Ascending aorta (tissue), 2 donors: Measurements from ENCODE around the gene PHYH. TPM values are rescaled to one million over a fixed set of nuclear protein-coding genes. Genes with fewer than 3 reads are reported as not detected.
A peak's percentile ranks its signal among the peaks of the same experiment; 100 is the strongest.

Source experiments
- DNase-seq, 2 donors: peaks; one replicate each; pipeline ENCODE4 v3.0.0-alpha.2; 2019; ENCODE audit warnings: low spot score in 2 of 2
- H3K27ac ChIP-seq, 2 donors: fragments of 200-600 bp; sonication (generic); one replicate each; pipeline ENCODE4 v1.5.1; 2016 to 2017; ENCODE audit warnings: mild to moderate bottlenecking in 1 of 2
- H3K27me3 ChIP-seq: fragments of 200-600 bp; sonication (generic); one replicate; pipeline ENCODE4 v1.5.1; 2017
- H3K36me3 ChIP-seq, 2 donors: fragments of 200-600 bp; sonication (generic); one replicate each; pipeline ENCODE4 v1.5.1; 2016
- H3K4me1 ChIP-seq, 2 donors: fragments of 200-600 bp; sonication (generic); one replicate each; pipeline ENCODE4 v1.5.1; 2016 to 2017; ENCODE audit warnings: mild to moderate bottlenecking in 1 of 2
- H3K4me3 ChIP-seq, 2 donors: fragments of 200-600 bp; sonication (generic); one replicate each; pipeline ENCODE4 v1.5.1; 2016 to 2017; ENCODE audit warnings: mild to moderate bottlenecking in 1 of 2
- H3K9me3 ChIP-seq, 2 donors: fragments of 200-600 bp; sonication (generic); one replicate each; pipeline ENCODE4 v1.5.1; 2016
- CTCF ChIP-seq, 3 experiments: fragments of 200-600 bp in 2 of 3; fragments of 450-650 bp in 1 of 3; sonication (generic) in 2 of 3; IDR thresholded peaks; one replicate each; pipeline ENCODE4 v1.5.1; 2016 to 2019; ENCODE audit warnings: antibody characterized with exemption in 3 of 3, mild to moderate bottlenecking in 1 of 3, moderate library complexity in 1 of 3
- intact Hi-C: fragments of 100-400 bp; cut with DNase I; formaldehyde crosslinking; loops from one replicate; pipeline ENCODE4 v1.15.1; 2023
- total RNA-seq: library from RNA; depleted of rRNA; stranded (reverse); fragments of >200 nt; gene quantifications from one replicate; pipeline ENCODE4 v1.1.0, GENCODE V29; 2016

The PHYH gene
- 22.0 TPM for total RNA-seq

GRCh38 chr10:13299437-13300287, at the start of gene PHYH:
Gene PHYH, minus strand, starts transcription at chr10:13300064. Its CDS starts 22 bp downstream, at chr10:13300042.
- Histone ChIP-seq H3K27ac (peak within 1 kb of the TSS; percentile 99), H3K4me1 (peaks cover 11 to 20% of the 10 kb centered on the region in 2 donors), H3K4me3 (peak within 1 kb of the TSS; percentile 77 to 86), H3K27me3 (no peaks in the 10 kb centered on the region), H3K9me3 (no peaks in the 10 kb centered on the region), H3K36me3 (peaks cover 6 to 7% of the 10 kb centered on the region in 2 donors)
- intact Hi-C loops: loop anchor here (1.0 to 10.0 kb wide), 4 partner anchors 29 to 1655 kb away; partner anchors contain the start of genes BEND7, DCLRE1C and MEIG1
- no peak for TF ChIP-seq CTCF (IDR thresholded peaks at IDR 0.05)
- DNase-seq: peak; percentile 75 to 95

GRCh38 chr10:13348216-13349017, 48.6 kb upstream of the PHYH start, which contains the start of gene SEPHS1:
Gene SEPHS1, minus strand, starts transcription at chr10:13348293. Its CDS starts 3,343 bp downstream, at chr10:13344950.
- peak in 1 of 2 donors; percentile 85 for DNase-seq
- intact Hi-C loops: loop anchor here (1.0 to 5.0 kb wide), 3 partner anchors 179 to 1736 kb away; partner anchors contain the start of genes BEND7, PRPF18 and USP6NL

GRCh38 chr10:13347500-13348156, 47.8 kb upstream of the PHYH start:
- H3K27me3 ChIP-seq: no peaks in the 10 kb centered on the region
- H3K4me1 ChIP-seq: peaks cover 0 to 13% of the 10 kb centered on the region in 2 donors
- intact Hi-C loops: loop anchor here (1.0 to 5.0 kb wide), 6 partner anchors 47 to 1735 kb away; partner anchors contain the start of genes BEND7, MCM10, OPTN and PHYH
- TF ChIP-seq CTCF (IDR thresholded peaks at IDR 0.05): no peak
- peak; percentile 38 to 88 for DNase-seq
- peak overlapping the region; percentile 90 to 93 for H3K4me3 ChIP-seq
- H3K36me3 ChIP-seq: no peaks in the 10 kb centered on the region
- peak overlapping the region; percentile 93 to 96 for H3K27ac ChIP-seq
- no peaks in the 10 kb centered on the region for H3K9me3 ChIP-seq

More at GRCh38 chr10:13348216-13349017, 48.6 kb upstream of the PHYH start, which contains the start of gene SEPHS1:
- Histone ChIP-seq H3K27me3 (no peaks in the 10 kb centered on the region), H3K27ac (peak within 1 kb of the TSS; percentile 93 to 96), H3K36me3 (no peaks in the 10 kb centered on the region), H3K4me1 (peaks cover 0 to 13% of the 10 kb centered on the region in 2 donors), H3K4me3 (peak within 1 kb of the TSS; percentile 90 to 93), H3K9me3 (no peaks in the 10 kb centered on the region)
- peak in 2 of 3 experiments; percentile 5 to 10 for TF ChIP-seq CTCF (IDR thresholded peaks at IDR 0.05)

GRCh38 chr10:13347043-13347499, 47.2 kb upstream of the PHYH start:
- Histone ChIP-seq H3K9me3 (no peaks in the 10 kb centered on the region), H3K4me3 (peak overlapping the region; percentile 90 to 93), H3K27me3 (no peaks in the 10 kb centered on the region), H3K27ac (peak overlapping the region; percentile 93 to 96), H3K4me1 (peaks cover 0 to 13% of the 10 kb centered on the region in 2 donors), H3K36me3 (no peaks in the 10 kb centered on the region)
- no peak for TF ChIP-seq CTCF (IDR thresholded peaks at IDR 0.05)
- DNase-seq: no peak
- intact Hi-C loops: loop anchor here (1.0 to 5.0 kb wide), 5 partner anchors 47 to 1735 kb away; partner anchors contain the start of genes BEND7, MCM10, OPTN and PHYH
